Measurements from ENCODE around the gene NLRP3.

- TF ChIP-seq POLR2A (IDR thresholded peaks at IDR 0.05; ENCODE audit: low read depth, low read length) (no peak), POLR2AphosphoS5 (IDR thresholded peaks at IDR 0.05; ENCODE audit: low read depth, low read length) (no peak)
Measured at GRCh38 chr1:247408100-247408499, 7.9 kb upstream of the NLRP3 start.
